IPS DF 19.7 (cell line): ENCODE data around the gene FLYWCH1.
"Not testable (repeated sequence)": the region's sequence is repeated elsewhere in the genome, so short reads cannot be mapped to it uniquely, and the experiment has no call there.

Source experiments
- DNase-seq: peaks from one replicate; pipeline ENCODE4 v3.0.0-alpha.2; 2013; ENCODE audit warnings: low read depth, low spot score

The FLYWCH1 gene

GRCh38 chr16:2925951-2926649 lies 14.4 kb downstream of the FLYWCH1 start:
- no peak for DNase-seq

DNA sequence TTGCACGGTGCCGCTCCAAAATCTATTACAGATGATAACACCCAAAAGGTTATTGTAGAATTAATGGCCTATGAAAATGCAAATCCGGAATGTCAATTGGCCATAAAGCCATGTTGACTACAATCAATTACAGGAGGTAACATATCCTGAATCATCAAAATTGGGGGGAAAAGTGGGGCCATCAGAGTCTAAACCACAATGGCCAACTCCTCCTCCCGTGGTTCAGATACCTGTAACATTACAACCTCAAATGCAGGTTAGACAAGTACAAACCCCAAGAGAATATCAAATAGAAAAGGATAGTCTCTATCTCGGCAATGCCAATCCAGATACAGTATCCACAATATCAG lies 14.9 kb downstream of the FLYWCH1 start:
- no peak for DNase-seq

DNA sequence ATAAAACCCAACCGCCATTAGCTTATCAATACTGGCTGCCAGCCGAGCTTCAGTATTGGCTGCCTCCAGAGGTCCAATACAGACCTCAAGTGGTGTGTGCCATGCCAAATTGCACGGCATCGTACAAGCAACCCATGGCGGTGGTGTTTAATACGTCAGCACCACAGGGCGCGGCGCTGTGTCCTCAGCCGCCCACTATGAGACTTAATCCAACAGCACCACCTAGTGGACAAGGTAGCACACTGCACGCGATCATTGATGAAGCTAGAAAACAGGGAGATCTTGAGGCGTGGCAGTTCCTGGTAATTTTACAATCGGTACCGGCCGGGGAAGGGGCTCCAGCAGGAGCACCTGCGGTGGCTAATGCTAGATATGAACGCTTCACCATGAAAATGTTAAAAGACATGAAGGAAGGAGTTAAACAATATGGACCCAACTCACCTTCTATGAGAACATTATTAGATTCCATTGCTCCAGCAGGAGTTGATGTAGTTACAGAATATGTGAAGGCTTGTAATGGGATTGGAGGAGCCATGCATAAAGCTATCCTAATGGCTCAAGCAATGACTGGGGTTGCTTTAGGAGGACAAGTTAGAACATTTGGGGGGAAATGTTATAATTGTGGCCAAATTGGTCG lies 15.4 kb downstream of the FLYWCH1 start:
- no peak for DNase-seq

DNA sequence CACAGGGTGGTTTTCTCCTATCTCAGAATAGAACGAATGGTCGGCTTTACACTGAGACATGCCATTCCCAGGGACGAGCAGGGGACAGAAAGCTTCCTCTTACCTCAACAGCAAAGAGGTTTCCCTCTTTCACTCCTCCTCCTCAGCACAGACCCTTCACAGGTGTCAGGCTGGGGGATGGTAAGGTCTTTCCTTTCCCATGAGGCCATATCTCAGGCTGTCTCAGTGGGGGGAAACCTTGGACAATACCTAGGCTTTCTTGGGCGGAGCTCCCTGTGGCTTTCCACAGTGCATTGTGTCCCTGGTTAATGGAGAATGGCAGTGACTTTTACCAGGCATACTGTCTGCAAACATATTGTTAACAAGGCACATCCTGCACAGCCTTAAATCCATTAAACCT lies 16.4 kb downstream of the FLYWCH1 start:
- DNase-seq: not testable (repeated sequence)

DNA sequence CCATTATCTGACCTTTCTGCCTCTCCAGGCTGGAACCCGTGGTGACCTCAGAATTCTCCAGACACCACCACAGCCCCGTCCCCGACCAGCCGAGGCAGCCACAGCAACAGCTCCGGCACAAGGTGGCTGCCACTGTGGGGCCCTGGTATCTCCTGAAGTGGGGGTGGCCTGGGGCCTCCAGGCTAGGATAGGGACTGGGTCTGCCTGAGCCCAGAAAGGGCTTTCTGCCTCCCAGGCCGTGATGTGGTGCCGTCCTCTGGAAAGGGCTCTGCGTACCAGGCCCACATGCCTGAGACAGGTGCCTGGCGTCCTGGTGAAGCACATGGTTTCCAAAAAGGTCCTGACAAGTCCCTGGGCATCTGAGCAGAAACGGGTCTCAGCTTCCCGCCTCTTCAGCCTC lies 17.1 kb downstream of the FLYWCH1 start:
- DNase-seq: no peak

DNA sequence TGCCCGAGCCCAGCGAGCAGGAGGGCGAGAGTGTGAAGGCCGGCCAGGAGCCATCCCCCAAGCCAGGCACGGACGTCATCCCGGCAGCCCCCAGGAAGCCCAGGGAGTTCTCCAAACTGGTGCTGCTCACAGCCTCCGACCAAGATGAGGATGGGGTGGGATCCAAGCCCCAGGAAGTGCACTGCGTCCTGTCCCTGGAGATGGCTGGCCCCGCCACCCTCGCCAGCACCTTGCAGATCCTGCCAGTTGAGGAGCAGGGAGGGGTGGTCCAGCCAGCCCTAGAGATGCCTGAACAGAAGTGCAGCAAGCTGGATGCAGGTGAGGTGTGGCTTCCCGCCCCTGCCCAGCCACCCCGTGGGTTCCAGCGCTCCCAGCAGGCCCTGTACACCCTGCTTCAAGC lies 18.0 kb downstream of the FLYWCH1 start:
- no peak for DNase-seq

- DNase-seq: no peak
These were observed 18.5 kb downstream of the FLYWCH1 start for GRCh38 chr16:2930236-2930635.

DNA sequence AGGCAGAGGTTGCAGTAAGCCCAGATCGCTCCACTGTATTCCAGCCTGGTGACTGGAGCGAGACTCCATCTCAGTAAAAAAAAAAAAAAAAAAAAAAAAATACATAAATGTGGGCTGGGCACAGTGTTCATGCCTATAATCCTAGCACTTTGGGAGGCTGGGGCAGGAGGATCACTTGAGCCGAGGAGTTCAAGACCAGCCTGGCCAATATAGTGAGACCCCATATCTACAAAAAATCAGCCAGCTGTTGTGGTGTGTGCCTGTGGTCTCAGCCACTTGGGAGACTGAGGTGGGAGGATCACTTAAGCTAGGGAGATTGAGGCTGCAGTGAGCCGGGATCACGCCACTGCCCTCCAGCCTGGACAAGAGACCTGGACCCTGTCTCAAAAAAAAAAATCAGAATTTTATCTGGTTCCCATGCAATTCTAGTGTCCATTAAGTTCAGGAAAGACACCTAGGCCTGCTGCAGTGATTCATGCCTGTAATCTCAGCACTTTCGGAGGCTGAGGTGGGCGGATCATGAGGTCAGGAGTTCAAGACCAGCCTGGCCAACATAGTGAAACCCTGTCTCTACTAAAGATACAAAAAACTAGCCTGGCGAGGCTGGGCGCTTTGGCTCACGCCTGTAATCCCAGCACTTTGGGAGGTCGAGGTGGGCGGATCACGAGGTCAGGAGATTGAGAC lies 19.6 kb downstream of the FLYWCH1 start:
- not testable (repeated sequence) for DNase-seq

- DNase-seq: no peak
These were observed 21.4 kb downstream of the FLYWCH1 start for GRCh38 chr16:2933136-2933535.

- no peak for DNase-seq
These were observed 22.0 kb downstream of the FLYWCH1 start for GRCh38 chr16:2933701-2934100.

GRCh38 chr16:2934450-2934849 lies 22.7 kb downstream of the FLYWCH1 start:
- DNase-seq: no peak

DNA sequence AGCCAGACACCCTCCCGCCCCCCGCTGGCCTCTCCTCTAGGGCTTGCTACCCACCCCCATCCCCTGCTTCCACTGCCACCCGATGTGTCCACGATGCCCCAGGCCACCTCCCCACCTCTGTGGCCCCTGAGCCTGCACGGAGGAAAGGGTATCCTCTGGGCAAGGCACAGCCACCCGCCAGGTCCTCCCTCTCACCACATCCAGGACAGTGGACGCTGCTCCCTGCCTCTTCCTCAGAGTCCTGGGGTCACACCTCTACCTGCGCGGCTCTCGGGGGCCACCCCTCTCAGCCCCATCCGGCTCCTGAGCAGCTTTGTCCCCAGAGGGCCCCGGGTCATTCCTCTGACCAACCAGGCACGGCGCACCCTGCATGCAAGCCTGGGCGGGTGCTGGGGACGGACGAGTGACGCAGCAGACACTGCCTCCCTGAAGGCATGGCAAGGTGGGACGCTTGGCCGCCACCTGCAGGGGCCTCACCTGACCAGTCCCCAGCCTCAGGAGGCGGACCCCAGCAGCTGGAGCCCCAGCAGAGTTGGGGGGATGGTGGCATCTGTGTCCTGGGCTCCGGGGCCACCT lies 24.8 kb downstream of the FLYWCH1 start:
- no peak for DNase-seq

- no peak for DNase-seq
These were observed 25.4 kb downstream of the FLYWCH1 start for GRCh38 chr16:2937170-2937569.

- no peak for DNase-seq
These were observed 26.5 kb downstream of the FLYWCH1 start for GRCh38 chr16:2938206-2938605.

DNA sequence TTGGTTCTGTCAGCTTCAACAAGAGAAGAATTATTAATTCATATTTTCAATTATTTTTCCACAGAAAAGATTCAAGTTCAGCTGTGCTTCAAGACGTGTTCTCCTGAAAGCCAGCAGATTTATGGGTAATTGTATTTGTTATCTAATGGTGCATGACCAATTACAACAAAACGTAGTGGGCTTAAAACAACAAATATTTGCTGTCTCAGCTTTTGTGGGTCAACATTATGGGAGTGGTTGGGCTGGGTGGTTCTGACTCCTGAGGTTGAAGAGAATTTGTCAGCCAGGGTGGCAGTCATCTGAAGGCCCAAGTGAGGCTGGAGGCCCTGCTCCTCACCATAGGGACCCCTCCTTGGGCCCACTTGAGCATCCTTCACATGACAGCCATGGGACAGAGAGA lies 28.2 kb downstream of the FLYWCH1 start:
- DNase-seq: no peak

DNA sequence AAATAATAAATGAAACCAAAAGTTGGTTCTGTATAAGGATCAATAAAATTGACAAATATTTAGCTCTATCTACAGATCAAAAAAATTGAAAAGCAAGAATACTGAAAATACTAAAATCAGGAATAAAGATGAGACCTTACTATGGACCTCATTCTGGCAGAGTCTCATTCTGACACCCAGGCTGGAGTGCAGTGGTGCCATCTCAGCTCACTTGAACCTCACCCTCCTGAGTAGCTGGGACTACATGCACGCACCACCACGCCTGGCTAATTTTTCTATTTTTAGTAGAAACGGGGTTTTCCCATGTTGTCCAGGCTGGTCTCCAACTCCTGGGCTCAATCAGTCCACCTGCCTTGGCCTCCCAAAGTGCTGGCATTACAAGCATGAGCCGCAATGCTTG lies 30.3 kb downstream of the FLYWCH1 start:
- DNase-seq: no peak

DNA sequence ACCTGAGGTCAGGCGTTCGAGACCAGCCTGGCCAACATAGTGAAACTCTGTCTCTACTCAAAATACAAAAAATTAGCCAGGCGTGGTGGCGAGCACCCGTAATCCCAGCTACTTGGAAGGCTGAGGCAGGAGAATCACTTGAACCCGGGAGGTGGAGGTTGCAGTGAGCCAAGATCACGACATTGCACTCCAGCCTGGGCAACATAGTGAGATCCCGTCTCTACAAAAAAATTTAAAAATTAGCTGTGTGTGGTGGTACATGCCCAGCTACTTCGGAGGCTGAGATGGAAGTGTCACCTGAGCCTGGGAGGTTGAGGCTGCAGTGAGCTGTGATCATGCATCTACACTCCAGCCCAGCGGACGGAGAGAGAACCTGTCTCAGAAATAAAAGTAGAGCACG lies 32.0 kb downstream of the FLYWCH1 start:
- not testable (repeated sequence) for DNase-seq

DNA sequence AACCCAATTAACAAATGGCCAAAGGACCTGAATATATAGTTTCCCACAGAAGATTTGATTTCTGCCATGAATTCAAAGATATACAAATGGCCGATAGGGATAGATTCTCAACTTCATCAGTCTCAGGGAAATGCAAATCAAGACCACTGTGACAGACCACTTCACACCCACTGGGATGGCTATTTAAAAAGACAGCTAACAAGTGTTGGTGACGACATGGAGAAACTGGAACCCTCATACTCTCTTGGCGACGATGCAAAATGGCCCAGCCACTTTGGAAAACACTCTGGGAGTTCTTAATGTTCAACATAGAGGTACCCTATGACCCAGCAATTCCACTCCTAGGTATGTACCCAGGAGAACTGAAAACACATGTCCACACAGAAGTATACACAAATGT lies 34.9 kb downstream of the FLYWCH1 start:
- no peak for DNase-seq

DNA sequence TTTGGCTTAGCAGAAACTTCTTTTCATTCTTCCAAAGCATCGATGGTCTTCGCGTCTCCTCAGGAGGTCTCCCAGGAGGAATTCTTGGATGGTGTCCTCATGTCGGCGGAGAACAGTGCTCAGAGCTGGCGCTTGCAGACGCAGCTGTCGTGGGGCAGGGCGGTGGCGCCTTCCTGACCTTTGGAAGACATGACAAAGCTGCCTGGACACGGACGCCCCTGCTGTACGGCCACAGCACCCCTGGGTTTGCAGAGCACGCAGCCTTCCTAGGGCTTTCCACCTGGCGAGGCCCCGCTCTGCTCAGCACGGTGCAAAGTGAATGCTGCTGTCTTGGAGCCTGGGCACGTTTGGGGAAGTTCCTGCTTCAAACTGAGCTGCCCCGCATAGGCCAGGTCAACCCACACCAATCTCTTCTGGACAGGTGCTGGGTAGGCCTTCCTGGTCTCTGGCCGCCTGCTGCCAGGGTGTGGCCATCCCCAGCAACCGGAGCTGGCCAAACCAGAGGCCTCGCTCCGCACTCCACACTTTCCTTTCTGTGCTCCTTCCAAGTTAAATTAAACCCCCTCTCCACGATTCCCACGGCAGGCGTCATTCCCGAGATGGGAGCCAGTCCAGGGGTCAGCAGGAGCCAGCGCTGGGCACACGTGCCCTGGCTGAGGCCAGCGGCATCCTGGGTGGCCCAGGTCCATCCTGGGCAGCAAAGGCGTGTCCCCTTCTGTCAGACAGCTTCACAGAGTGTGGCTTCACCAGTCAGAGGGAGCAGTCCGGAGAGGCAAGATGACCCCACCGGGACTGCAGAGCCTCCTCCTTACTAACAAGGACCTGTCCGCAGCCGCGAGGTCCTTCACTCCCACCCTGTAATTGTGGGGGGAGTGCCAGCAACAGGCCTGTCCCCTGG lies 37.3 kb downstream of the FLYWCH1 start:
- DNase-seq: no peak

DNA sequence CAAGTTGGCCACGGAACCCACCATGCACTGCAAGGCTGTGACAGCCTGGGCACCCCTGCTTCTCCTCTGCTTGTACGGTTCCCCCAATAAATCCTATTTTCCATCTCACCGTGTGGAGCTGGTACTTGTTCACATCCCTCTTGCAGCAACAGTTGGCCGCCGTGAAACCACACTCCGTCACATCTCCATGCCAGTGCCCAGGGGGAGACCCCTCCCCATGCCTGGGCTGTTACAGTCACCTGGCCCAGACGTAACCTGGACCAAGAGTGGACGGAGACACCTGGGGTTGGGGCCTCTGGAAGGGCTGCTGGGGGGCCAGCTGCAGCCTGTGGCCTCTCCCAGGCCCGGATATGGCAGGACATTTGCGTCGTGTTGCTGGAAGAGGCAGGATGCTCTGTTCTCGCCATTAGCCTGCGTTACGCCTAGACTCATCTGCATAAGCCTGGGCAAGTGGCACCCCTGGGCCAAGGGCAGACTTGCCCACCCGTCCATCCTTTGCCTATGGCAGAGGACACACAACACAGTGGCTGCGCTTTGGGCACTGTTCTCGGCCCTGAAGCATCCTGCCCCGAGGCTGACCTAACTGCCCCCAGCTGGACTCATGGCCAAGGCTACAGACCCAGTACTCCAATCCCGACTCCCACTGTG lies 38.1 kb downstream of the FLYWCH1 start:
- no peak for DNase-seq

DNA sequence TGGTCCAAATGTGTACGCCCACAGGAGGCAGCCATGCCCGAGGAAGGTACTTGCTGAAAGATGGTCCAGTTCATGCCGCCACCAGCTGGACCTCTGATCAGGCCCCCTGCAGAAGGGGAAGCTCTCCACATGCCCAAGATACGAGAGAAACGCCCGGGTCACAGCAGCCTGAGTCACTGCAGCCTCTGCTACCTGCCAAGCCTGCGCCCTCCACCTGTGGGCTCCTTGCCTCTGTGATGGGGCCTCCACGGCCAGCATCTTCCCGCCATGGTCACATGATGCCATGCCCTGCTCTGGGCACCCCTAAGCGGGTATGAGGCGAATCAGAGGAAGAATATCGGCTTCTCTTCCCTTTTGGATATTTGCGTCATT lies 38.6 kb downstream of the FLYWCH1 start:
- no peak for DNase-seq
